ENCODE data around the gene TTC21A.

TTC21A gene

DNA sequence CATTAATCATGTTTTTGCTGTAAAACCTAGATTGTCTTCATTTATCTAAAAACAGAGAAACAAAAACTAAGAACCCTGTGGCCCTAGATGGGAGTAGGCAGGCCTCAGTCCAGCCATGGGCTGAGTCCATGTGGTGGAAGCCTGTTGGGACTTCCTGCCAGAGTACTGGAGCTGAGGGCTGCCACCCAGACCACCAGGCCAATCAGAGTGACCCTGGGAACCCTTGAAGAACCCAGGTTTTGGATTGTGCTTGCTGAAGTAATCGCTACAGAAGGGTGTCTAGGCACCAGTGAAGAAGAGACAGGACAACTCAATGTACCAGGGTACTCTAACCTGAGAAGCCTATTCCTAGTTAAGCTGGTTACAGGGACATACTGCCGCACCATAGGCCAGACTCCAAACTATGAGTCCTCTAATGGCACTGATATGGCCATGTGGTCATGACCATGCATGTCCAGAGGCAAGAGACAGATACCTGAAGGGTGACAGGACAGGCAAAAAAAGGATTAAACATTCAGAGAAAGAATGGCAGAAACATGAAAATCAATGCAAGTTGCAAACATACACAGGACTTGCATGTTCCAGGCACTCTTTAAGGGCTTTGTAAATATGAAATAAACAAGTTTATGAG, 33.0 kb downstream of the TTC21A start:
- no peak for DNase-seq

DNA sequence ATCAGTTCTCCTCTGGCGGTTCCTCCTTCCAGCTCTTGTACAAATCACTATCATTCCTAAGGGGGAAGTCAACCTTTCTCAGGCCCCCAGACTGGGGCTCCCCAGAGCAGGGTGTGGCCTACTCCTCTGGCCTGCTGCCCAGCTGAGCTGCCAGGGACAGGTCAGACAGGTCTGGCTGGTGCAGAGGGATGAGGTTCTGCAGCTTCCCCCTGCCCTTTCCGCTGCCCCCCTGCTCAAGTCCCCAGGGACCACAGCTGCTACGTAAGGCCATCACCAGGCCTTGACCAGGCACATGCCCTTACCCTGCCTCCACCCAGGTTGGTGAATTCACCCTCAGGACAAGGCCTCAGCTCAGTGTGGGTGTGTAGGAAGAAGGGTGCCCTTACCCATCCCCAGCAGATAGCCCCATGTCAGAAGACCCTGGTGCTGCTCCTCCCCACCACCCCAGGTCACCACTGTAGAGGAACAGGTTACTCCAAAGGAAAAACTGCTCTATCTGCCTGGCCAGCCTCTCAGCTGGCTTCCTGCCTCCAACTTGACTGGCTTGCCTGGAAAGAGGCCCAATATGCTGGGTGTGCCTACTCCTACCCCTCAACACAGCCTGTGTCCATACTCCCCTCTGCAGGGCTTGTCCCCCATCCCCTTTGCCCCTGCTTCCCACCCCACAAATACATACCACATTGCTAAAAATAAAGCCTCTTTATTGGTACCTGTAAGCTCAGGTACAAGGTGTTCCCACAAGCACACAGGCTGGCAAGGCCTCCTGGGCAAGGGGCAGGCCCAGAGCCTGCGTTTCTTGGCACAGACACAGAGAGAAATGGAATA, 33.9 kb downstream of the TTC21A start:
- DNase-seq = no peak

GRCh38 chr3:39142067-39142466, 34.6 kb downstream of the TTC21A start:
- no peak for DNase-seq

DNA sequence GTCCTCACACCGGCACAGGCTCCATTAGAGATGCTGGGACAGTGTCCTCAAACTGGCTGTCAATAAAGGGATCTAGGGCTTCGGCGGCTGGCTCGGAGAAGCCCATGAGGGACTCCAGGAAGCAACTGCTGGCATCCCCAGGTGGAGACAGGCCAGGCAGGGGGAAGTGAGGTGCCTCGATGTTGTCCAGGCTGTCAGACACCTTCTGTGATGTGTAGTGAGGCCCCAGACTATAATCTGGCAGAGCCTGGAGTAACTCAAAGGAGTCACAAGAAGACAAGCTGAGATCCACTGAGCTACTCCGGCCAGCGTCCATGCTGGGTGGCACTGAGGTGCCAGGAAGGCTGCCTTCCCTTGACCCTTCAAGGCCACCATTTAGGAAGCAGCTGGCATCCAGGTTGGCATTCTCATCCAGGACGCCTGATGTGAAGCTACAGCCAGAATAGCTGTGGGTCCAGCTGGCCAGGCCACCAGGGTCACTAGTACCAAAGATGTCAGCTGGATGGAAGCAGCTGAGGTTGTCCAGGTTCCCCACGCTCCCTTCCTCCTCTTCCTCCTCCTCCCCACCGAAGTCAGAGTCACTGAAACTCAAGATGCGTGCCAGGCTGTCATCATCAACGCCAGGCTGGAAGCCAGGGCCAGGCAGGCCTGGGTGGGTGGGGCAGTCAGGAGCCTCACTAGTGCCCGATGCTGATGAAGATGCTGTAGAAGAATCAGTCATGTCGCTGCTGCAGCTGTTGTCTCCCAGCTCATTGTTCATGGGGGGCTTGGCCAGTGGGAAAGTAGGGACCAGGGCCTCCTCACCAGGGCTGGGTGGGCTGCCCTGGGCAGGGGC, 35.8 kb downstream of the TTC21A start:
- no peak for DNase-seq

GRCh38 chr3:39144095-39144747, 36.7 kb downstream of the TTC21A start:
- no peak for DNase-seq

- DNase-seq = no peak
These were observed 37.4 kb downstream of the TTC21A start for GRCh38 chr3:39144748-39145380.

DNA sequence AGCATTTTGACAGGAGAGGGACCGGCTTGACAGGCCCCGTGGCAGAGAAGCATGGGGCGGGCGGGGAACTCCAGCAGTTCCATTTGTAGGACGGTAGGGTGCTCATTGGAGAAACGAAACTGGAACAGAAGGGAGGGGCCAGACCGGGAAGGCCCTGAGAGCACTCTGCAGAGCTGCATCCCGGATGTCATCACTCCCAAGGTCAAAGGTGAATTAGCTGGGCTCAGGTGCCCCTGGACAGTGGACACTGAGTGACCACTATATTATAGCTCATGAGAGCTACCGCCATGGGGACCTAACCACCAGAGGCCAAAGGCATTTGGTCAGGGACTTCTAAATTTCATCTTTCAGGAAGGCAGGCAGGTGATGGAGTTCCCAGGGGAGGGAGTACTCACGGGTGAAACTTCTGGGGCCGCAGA, 38.6 kb downstream of the TTC21A start:
- DNase-seq = no peak

GRCh38 chr3:39146611-39147591, 39.4 kb downstream of the TTC21A start:
- peak; percentile 86 for DNase-seq

DNA sequence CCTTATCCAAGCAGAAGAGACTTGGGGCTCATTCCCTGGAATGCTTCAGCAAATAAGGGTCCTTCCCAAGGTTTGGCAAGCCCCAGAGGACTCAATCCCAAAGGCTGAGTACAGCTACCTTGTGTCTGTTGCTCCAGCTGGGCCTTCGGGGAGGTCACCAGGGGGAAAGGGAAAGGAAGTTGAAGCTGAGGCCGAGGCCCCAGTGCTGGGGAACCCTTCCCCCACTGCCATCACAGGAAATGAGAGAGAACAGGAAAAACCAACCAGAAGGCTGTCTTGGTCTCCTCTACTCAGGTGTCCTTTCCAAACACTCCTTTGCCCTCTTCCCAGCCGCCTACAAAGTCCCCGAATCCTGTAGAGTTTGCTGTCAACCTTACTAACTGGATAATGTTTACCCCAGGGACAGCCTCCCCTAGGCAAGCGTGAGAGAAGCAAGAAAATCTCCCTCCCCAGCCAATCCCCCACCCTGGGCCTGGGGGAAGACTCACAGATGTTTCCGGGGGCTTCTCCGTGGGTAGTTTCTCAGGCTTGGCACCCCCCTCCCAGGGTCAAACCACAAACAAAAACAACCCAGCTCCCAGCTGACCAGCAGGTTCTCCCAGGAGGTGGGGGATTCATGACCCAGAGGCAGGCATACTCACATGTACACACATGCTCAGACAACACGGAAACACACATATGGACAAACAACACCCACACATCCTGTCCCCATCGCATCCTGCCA, 40.4 kb downstream of the TTC21A start:
- DNase-seq = peak; percentile 75

DNA sequence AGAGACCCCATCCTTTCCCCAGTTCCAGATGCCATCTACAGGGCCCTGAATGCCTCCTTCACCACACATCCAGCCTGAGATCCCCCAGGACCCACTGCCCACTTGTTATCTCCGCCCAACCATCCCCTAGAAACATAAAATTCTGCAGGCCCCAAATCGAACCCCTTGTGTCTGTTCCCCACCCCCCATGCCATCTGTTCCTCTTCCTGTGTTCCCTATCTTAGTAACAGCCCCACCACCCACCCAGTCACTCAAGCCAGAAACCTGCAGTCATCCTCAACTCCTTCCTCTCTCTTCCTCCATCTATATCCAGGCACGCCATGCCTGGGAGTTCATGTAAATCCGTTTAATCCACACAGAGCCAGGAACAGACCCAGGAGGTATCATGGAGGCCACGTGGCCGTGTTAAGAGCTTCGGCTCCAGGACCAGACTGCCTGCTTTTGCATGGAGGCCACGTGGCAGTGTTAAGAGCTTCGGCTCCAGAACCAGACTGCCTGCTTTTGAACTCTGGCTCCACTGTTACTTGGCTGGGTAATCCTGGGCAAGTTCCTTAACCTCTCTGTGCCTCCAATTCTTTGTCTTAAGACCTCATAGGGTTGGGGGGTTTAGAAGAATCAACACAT, 41.1 kb downstream of the TTC21A start:
- DNase-seq = peak; percentile 25

DNA sequence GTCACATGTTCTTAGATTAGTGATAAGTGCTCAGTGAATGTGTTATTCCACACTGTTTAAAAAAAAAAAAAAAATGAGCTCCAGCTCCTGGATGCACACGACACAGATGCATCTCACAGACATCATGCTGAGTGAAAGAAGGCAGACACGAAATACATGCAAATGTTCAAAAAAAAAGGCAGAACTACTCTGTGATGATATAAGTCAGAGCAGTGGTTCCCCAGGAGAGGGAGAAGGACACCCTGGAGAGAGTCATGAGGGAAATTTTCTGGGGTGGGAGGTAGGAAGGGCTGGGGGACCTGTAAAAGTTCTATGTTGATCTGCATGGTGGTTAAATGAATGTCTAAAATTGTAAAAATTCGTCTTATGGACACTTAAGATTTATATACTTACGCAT, 41.6 kb downstream of the TTC21A start:
- no peak for DNase-seq

DNA sequence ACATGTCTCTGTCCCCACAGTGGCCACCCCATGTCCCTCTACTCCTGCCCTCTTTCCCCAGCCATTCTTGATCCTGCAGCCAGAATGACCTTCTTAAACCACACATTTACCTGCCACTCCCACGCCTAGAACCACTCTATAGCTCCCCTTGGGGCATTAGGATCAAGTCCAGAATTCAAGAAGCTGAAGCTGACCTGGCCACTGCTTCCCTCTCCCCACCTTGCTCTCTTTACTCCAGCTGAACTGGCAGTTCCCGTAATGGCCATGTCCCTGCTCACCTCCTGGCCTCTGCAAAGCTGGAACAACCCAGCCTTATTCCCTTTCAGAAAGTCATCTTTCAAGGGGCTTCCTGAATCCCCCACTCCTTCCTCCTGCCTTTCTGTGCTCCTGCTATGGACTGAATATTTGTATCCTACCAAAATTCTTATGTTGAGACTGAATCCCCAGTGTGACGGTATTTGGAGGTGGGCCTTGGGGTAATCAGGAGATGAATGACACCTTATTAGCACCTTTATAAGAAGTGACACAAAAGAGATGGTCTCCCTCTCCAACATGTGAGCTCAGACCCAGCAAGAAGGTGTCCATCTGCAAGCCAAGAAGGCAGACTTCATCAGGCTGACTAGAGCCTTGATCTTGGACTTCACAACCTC, 42.1 kb downstream of the TTC21A start:
- no peak for DNase-seq

GRCh38 chr3:39150148-39150802, 42.8 kb downstream of the TTC21A start:
- DNase-seq = no peak

- peak; percentile 40 for DNase-seq
These were observed 43.5 kb downstream of the TTC21A start for GRCh38 chr3:39150803-39151631.

DNA sequence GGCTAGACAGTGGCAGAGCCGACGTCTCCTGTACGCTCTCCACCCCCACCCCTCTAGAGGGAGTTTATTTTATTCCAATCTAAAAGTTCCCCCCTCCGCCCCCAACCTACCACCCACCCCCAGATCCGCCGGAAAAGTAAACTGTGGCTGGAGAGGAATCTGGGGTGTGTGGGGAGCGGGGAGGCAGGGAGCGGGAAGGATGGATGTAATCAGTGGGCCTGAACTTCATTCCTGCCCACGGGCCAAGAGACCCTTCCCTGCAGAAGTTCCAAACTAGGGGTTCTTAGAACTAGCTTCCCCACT, 46.4 kb downstream of the TTC21A start:
- no peak for DNase-seq

- no peak for DNase-seq
These were observed 47.0 kb downstream of the TTC21A start for GRCh38 chr3:39154280-39155021.

GRCh38 chr3:39156421-39156820, 48.9 kb downstream of the TTC21A start:
- DNase-seq = no peak

- no peak for DNase-seq
These were observed 49.9 kb downstream of the TTC21A start for GRCh38 chr3:39157359-39157758.

Measured in activated CD4-positive, alpha-beta T cell treated with anti-CD3 and anti-CD28 coated beads, Interleukin-2, amount 50 U/mL, for 16 hours (primary cell).